HG02884 (cell line): ENCODE measurements around the gene CPXM1.

Experiments used
- ATAC-seq: cut with Tn5 transposase; IDR thresholded peaks from one replicate; pipeline ENCODE4 v1.9.1; 2021; ENCODE audit warnings: mild to moderate bottlenecking, moderate library complexity; ENCODE audit not compliant: unreplicated experiment

Gene CPXM1

GRCh38 chr20:2804041-2804828, 3.8 kb upstream of the CPXM1 start:
- no peak for ATAC-seq

GRCh38 chr20:2801286-2801728, 880 bp upstream of the CPXM1 start:
- ATAC-seq: no peak

GRCh38 chr20:2799688-2800520, 523 bp downstream of the CPXM1 start:
- no peak for ATAC-seq

GRCh38 chr20:2799271-2799670, 1.2 kb downstream of the CPXM1 start:
- ATAC-seq: no peak

GRCh38 chr20:2798814-2799213, 1.6 kb downstream of the CPXM1 start:
- no peak for ATAC-seq

- no peak for ATAC-seq
Observed at GRCh38 chr20:2798095-2798805, 2.2 kb downstream of the CPXM1 start.

- ATAC-seq: no peak
Observed at GRCh38 chr20:2797136-2797983, 3.1 kb downstream of the CPXM1 start.

GRCh38 chr20:2796011-2796660, 4.3 kb downstream of the CPXM1 start:
- ATAC-seq: no peak

GRCh38 chr20:2795451-2795850, 5.0 kb downstream of the CPXM1 start:
- no peak for ATAC-seq

GRCh38 chr20:2794866-2795447, 5.5 kb downstream of the CPXM1 start:
- no peak for ATAC-seq

- no peak for ATAC-seq
Observed at GRCh38 chr20:2794202-2794748, 6.2 kb downstream of the CPXM1 start.

- ATAC-seq: no peak
Observed at GRCh38 chr20:2793471-2793870, 7.0 kb downstream of the CPXM1 start.

- ATAC-seq: no peak
Observed at GRCh38 chr20:2783908-2784566, 16.4 kb downstream of the CPXM1 start.

GRCh38 chr20:2780948-2781347, 19.5 kb downstream of the CPXM1 start:
- no peak for ATAC-seq

- no peak for ATAC-seq
Observed at GRCh38 chr20:2778602-2779321, 21.7 kb downstream of the CPXM1 start.

- ATAC-seq: no peak
Observed at GRCh38 chr20:2775139-2775538, 25.3 kb downstream of the CPXM1 start.

- no peak for ATAC-seq
Observed at GRCh38 chr20:2773812-2774211, 26.6 kb downstream of the CPXM1 start.

- no peak for ATAC-seq
Observed at GRCh38 chr20:2771631-2772080, 28.8 kb downstream of the CPXM1 start.
